Measurements from ENCODE around the gene PTPRO. TPM values are rescaled to one million over a fixed set of nuclear protein-coding genes. Genes with fewer than 3 reads are reported as not detected.

PTPRO gene
- total RNA-seq, 1 experiment from 2014 or later, result 2.8 TPM

DNA sequence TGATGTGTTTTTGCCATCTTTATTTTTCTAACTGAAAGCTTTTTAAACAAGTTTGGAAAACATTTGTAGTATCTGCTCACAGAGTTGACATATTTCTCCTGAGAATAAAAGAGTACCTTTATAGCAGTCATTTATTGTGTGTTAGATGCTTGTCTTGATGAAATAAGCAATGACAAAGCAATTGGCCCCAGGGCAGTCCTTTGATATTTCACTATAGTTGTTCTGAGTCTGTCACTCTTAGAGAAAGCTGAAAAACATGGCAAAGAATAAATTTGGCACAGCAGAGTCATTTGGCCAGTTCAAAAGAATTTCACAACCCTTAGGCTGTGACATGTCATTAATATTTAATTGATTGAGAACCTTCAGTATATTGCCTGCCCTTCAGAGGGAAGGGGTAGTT lies 166.2 kb downstream of the PTPRO start:
- BruUV-seq (replicated peaks), result no TSS peak
- Histone ChIP-seq H3K4me3 (ENCODE audit: low read depth, low read length, poor library complexity, severe bottlenecking) (no peak overlapping the region), H3K27me3 (replicated peaks; ENCODE audit: insufficient read depth, low read depth, low read length, poor library complexity) (peaks cover 3% of the 10 kb centered on the region), H3K27ac (ENCODE audit: low read depth, low read length, poor library complexity, severe bottlenecking) (no peak overlapping the region), H3K36me3 (ENCODE audit: insufficient read depth, low read length, poor library complexity, severe bottlenecking) (no peaks in the 10 kb centered on the region), H3K9me3 (ENCODE audit: low read depth, low read length, poor library complexity, severe bottlenecking) (no peaks in the 10 kb centered on the region), H3K4me1 (ENCODE audit: insufficient read depth, low read length, poor library complexity, severe bottlenecking) (no peaks in the 10 kb centered on the region)
- TF ChIP-seq EZH2 (IDR thresholded peaks at IDR 0.05; ENCODE audit: borderline replicate concordance, low read depth, low read length, poor library complexity, severe bottlenecking) (no peak), CTCF (conservative IDR thresholded peaks at IDR 0.05; ENCODE audit: low read depth, low read length) (no peak)
- CTCF ChIA-PET, result no interaction called here
- POLR2A ChIA-PET (ENCODE audit: low non-redundant PET), result no interaction called here
- no peak for DNase-seq (ENCODE audit: low spot score)
- intact Hi-C loops (cut with micrococcal nuclease; ENCODE audit: unreplicated experiment), result no loop called here

- Histone ChIP-seq H3K4me3 (ENCODE audit: low read depth, low read length, poor library complexity, severe bottlenecking) (no peak overlapping the region), H3K36me3 (ENCODE audit: insufficient read depth, low read length, poor library complexity, severe bottlenecking) (no peaks in the 10 kb centered on the region), H3K4me1 (ENCODE audit: insufficient read depth, low read length, poor library complexity, severe bottlenecking) (no peaks in the 10 kb centered on the region), H3K27ac (ENCODE audit: low read depth, low read length, poor library complexity, severe bottlenecking) (no peak overlapping the region), H3K9me3 (ENCODE audit: low read depth, low read length, poor library complexity, severe bottlenecking) (no peaks in the 10 kb centered on the region), H3K27me3 (replicated peaks; ENCODE audit: insufficient read depth, low read depth, low read length, poor library complexity) (peaks cover 3% of the 10 kb centered on the region)
- intact Hi-C loops (cut with micrococcal nuclease; ENCODE audit: unreplicated experiment), result no loop called here
- CTCF ChIA-PET, result no interaction called here
- BruUV-seq (replicated peaks), result no TSS peak
- POLR2A ChIA-PET (ENCODE audit: low non-redundant PET), result no interaction called here
- DNase-seq (ENCODE audit: low spot score), result no peak
- TF ChIP-seq CTCF (conservative IDR thresholded peaks at IDR 0.05; ENCODE audit: low read depth, low read length) (no peak), EZH2 (IDR thresholded peaks at IDR 0.05; ENCODE audit: borderline replicate concordance, low read depth, low read length, poor library complexity, severe bottlenecking) (no peak)
Observed at GRCh38 chr12:15494329-15495046, 172.2 kb downstream of the PTPRO start.

- no peak overlapping the region for H3K27ac ChIP-seq (ENCODE audit: low read depth, low read length, poor library complexity, severe bottlenecking)
- H3K27me3 ChIP-seq (replicated peaks; ENCODE audit: insufficient read depth, low read depth, low read length, poor library complexity), result no peaks in the 10 kb centered on the region
- ChIA-PET CTCF (no interaction called here), POLR2A (ENCODE audit: low non-redundant PET) (no interaction called here)
- no peak for DNase-seq (ENCODE audit: low spot score)
- TF ChIP-seq EZH2 (IDR thresholded peaks at IDR 0.05; ENCODE audit: borderline replicate concordance, low read depth, low read length, poor library complexity, severe bottlenecking), result no peak
- no peak for TF ChIP-seq CTCF (conservative IDR thresholded peaks at IDR 0.05; ENCODE audit: low read depth, low read length)
- H3K36me3 ChIP-seq (ENCODE audit: insufficient read depth, low read length, poor library complexity, severe bottlenecking), result no peaks in the 10 kb centered on the region
- no peaks in the 10 kb centered on the region for H3K4me1 ChIP-seq (ENCODE audit: insufficient read depth, low read length, poor library complexity, severe bottlenecking)
- no peak overlapping the region for H3K4me3 ChIP-seq (ENCODE audit: low read depth, low read length, poor library complexity, severe bottlenecking)
- no peaks in the 10 kb centered on the region for H3K9me3 ChIP-seq (ENCODE audit: low read depth, low read length, poor library complexity, severe bottlenecking)
- BruUV-seq (replicated peaks), result no TSS peak
- intact Hi-C loops (cut with micrococcal nuclease; ENCODE audit: unreplicated experiment), result no loop called here
Observed at GRCh38 chr12:15495746-15496145, 173.4 kb downstream of the PTPRO start.

Data from A673 (cell line).